Measurements from ENCODE around the gene ADPRS. TPM values are rescaled to one million over a fixed set of nuclear protein-coding genes. Genes with fewer than 3 reads are reported as not detected.

ADPRS gene
- total RNA-seq, 1 donor from 2014 or later = 50.0 TPM

GRCh38 chr1:36085126-36085525 lies 3.6 kb upstream of the ADPRS start:
- DNase-seq (ENCODE audit: low read depth) (no peak), FAIRE-seq (no peak)
- Histone ChIP-seq H3K4me3 (ENCODE audit: low read depth, low read length) (no peak overlapping the region), H3K36me3 (ENCODE audit: control insufficient read depth, insufficient read depth, low read length) (no peaks in the 10 kb centered on the region), H3K27me3 (ENCODE audit: control insufficient read depth, insufficient read depth, low read length) (no peaks in the 10 kb centered on the region)
- TF ChIP-seq CTCF (IDR thresholded peaks at IDR 0.05; ENCODE audit: insufficient read depth, low read length, severe bottlenecking) = no peak

- no peak for DNase-seq (ENCODE audit: low read depth)
- Histone ChIP-seq H3K4me3 (ENCODE audit: low read depth, low read length) (no peak overlapping the region), H3K36me3 (ENCODE audit: control insufficient read depth, insufficient read depth, low read length) (peaks cover 3% of the 10 kb centered on the region), H3K27me3 (ENCODE audit: control insufficient read depth, insufficient read depth, low read length) (no peaks in the 10 kb centered on the region)
- TF ChIP-seq CTCF (IDR thresholded peaks at IDR 0.05; ENCODE audit: insufficient read depth, low read length, severe bottlenecking) = no peak
- no peak for FAIRE-seq
These were observed 2.8 kb upstream of the ADPRS start for GRCh38 chr1:36085686-36086526.

GRCh38 chr1:36086529-36087232 lies 2.0 kb upstream of the ADPRS start:
- no peak for FAIRE-seq
- Histone ChIP-seq H3K36me3 (ENCODE audit: control insufficient read depth, insufficient read depth, low read length) (peaks cover 8% of the 10 kb centered on the region), H3K27me3 (ENCODE audit: control insufficient read depth, insufficient read depth, low read length) (no peaks in the 10 kb centered on the region), H3K4me3 (ENCODE audit: low read depth, low read length) (no peak overlapping the region)
- TF ChIP-seq CTCF (IDR thresholded peaks at IDR 0.05; ENCODE audit: insufficient read depth, low read length, severe bottlenecking) = no peak
- no peak for DNase-seq (ENCODE audit: low read depth)

GRCh38 chr1:36087233-36088123 lies 1.2 kb upstream of the ADPRS start:
- Histone ChIP-seq H3K27me3 (ENCODE audit: control insufficient read depth, insufficient read depth, low read length) (no peaks in the 10 kb centered on the region), H3K36me3 (ENCODE audit: control insufficient read depth, insufficient read depth, low read length) (peaks cover 15% of the 10 kb centered on the region), H3K4me3 (ENCODE audit: low read depth, low read length) (no peak overlapping the region)
- FAIRE-seq (no peak), DNase-seq (ENCODE audit: low read depth) (no peak)
- no peak for TF ChIP-seq CTCF (IDR thresholded peaks at IDR 0.05; ENCODE audit: insufficient read depth, low read length, severe bottlenecking)

- no peaks in the 10 kb centered on the region for H3K27me3 ChIP-seq (ENCODE audit: control insufficient read depth, insufficient read depth, low read length)
- FAIRE-seq (no peak), DNase-seq (ENCODE audit: low read depth) (no peak)
- H3K4me3 ChIP-seq (ENCODE audit: low read depth, low read length) = peak overlapping the region; percentile 93
- peaks cover 19% of the 10 kb centered on the region for H3K36me3 ChIP-seq (ENCODE audit: control insufficient read depth, insufficient read depth, low read length)
- TF ChIP-seq CTCF (IDR thresholded peaks at IDR 0.05; ENCODE audit: insufficient read depth, low read length, severe bottlenecking) = no peak
These were observed 471 bp upstream of the ADPRS start for GRCh38 chr1:36088265-36088576.
